ENCODE measurements around the gene TESPA1.

Gene TESPA1

DNA sequence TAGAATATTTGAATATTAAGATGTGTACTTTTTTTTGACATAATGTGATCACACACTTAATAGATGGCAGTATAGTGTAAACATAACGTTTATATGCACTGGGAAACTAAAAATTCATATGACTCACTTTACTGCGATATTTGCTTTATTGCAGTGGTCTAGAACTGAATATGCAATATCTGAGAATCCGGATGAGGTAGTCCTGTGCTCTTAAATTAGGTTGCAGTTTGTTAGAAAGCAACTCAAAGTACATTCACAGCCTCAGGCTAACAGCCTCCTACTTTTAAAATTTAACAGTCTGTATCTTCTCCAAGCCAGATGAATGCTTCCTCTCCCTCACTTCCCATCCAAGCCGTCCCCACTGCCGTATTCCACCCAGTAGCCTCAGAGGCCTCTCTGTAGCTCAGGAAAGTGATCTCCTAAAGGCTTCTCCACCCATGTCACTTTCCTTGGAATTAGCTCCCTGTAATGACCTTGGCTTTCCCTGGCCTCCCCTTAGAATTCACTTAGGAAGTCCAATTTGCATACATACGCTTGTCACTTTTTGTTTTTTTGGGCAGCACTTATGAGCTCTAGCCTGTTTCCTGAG, 43.7 kb downstream of the TESPA1 start:
- TF ChIP-seq, protein P1, sequence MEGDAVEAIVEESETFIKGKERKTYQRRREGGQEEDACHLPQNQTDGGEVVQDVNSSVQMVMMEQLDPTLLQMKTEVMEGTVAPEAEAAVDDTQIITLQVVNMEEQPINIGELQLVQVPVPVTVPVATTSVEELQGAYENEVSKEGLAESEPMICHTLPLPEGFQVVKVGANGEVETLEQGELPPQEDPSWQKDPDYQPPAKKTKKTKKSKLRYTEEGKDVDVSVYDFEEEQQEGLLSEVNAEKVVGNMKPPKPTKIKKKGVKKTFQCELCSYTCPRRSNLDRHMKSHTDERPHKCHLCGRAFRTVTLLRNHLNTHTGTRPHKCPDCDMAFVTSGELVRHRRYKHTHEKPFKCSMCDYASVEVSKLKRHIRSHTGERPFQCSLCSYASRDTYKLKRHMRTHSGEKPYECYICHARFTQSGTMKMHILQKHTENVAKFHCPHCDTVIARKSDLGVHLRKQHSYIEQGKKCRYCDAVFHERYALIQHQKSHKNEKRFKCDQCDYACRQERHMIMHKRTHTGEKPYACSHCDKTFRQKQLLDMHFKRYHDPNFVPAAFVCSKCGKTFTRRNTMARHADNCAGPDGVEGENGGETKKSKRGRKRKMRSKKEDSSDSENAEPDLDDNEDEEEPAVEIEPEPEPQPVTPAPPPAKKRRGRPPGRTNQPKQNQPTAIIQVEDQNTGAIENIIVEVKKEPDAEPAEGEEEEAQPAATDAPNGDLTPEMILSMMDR (IDR thresholded peaks at IDR 0.05; ENCODE audit: extremely low read depth, insufficient read depth, missing control alignments), result no peak
- DNase-seq (ENCODE audit: low spot score), result no peak
- in situ Hi-C loops (cut with MboI; ENCODE audit: low pct_unique_long_range_greater_than_20kb, low sequenced_read_pairs, unreplicated experiment), result no loop called here

DNA sequence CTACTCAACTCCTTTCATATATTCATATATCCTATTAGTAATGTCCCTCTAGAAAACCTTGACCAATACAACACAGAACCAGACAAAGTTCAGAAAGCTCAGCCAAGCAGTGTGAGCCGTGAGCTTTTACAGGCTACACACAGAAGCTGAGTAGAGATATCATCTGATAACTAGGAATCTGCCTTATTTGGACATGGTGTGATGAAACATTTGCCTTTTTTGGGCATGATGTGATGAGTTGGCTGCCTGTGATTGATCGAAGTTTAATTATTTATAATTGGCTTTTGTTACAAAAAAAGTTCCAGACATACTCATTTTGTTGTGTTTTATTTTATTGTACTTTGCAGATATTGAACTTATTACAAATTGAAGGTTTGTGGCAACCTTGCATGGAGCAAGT, 46.6 kb downstream of the TESPA1 start:
- TF ChIP-seq, protein P1 (IDR thresholded peaks at IDR 0.05; ENCODE audit: extremely low read depth, insufficient read depth, missing control alignments), result no peak
- no peak for DNase-seq (ENCODE audit: low spot score)
- in situ Hi-C loops (cut with MboI; ENCODE audit: low pct_unique_long_range_greater_than_20kb, low sequenced_read_pairs, unreplicated experiment), result loop anchor here (10.0 kb wide), 1 partner anchor 83 kb away; the partner anchor contains the start of gene MUCL1

DNA sequence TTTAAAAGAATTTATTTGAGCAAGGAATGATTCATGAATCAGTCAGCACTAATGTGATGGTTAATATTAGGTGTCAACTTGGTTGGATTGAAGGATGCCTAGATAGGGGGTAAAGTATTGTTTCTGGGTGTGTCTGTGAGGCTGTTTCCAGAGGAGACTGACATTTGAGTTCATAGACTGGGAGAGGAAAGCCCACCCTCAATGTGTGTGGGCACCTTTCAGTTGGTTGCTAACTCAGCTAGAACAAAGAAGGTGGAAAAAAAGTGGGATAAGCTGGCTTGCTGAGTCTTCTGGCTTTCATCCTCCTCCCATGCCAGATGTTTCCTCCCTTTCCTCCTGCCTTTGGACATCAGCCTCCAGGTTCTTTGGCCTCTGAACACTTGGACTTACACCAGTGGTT, 47.2 kb downstream of the TESPA1 start:
- TF ChIP-seq, protein P1 (IDR thresholded peaks at IDR 0.05; ENCODE audit: extremely low read depth, insufficient read depth, missing control alignments), result no peak
- in situ Hi-C loops (cut with MboI; ENCODE audit: low pct_unique_long_range_greater_than_20kb, low sequenced_read_pairs, unreplicated experiment), result loop anchor here (10.0 kb wide), 1 partner anchor 83 kb away; the partner anchor contains the start of gene MUCL1
- no peak for DNase-seq (ENCODE audit: low spot score)

DNA sequence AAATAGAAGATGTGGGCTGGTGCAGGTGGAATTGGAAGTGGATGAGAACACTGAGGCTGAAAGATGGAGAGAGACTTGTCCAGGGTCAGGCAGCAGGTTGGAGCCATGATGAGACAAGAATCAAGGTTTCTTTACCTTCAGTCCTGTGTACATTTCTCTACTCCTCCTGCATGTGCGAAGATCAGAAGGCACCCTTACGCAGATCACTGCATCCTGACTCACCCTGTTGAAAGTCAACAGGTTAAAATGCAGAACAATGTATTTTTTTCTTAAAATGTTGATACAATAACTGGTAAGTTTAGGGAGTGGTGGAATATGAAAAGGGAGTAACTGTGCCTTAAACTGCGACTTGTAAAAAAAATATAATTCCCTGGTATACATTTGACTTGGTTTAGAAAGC, 47.8 kb downstream of the TESPA1 start:
- in situ Hi-C loops (cut with MboI; ENCODE audit: low pct_unique_long_range_greater_than_20kb, low sequenced_read_pairs, unreplicated experiment), result loop anchor here (10.0 kb wide), 1 partner anchor 82 kb away; the partner anchor contains the start of gene MUCL1
- DNase-seq (ENCODE audit: low spot score), result no peak
- TF ChIP-seq, protein P1 (IDR thresholded peaks at IDR 0.05; ENCODE audit: extremely low read depth, insufficient read depth, missing control alignments), result no peak

DNA sequence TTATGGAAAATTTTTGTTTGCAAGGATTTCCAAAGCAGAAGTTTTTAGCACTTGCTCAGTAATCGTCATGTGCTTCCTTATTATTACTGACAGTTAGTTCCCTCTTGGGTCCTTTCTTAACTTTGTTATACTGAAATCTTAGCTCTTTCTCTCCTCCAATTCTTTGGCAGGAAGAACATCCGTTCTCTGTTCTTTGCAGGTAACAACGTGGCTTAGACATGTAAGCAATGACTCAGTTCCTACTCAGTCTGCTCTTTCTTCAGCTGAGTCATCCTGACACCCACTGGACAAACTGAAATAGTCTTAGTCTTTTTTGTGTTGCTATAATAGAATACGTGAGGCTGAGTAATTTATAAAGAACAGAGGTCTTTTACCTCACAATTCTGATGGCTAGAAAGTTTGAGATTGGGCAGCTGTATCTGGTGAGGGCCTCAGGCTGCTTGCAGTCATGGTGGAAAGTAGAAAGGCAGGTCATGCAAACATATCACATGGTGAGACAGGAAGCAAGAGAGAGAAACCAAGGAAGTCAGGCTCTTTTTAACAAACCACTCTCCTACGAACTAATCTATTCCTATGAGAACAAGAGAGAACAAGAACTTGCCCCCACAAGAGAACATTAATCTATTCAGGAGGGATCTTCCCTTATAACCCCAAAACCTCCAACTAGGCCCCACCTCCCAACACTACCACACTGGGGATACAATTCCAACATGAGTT, 49.2 kb downstream of the TESPA1 start:
- DNase-seq (ENCODE audit: low spot score), result peak; percentile 76
- TF ChIP-seq, protein P1 (IDR thresholded peaks at IDR 0.05; ENCODE audit: extremely low read depth, insufficient read depth, missing control alignments), result peak; percentile 33
- in situ Hi-C loops (cut with MboI; ENCODE audit: low pct_unique_long_range_greater_than_20kb, low sequenced_read_pairs, unreplicated experiment), result loop anchor here (10.0 kb wide), 1 partner anchor 81 kb away; the partner anchor contains the start of gene MUCL1

DNA sequence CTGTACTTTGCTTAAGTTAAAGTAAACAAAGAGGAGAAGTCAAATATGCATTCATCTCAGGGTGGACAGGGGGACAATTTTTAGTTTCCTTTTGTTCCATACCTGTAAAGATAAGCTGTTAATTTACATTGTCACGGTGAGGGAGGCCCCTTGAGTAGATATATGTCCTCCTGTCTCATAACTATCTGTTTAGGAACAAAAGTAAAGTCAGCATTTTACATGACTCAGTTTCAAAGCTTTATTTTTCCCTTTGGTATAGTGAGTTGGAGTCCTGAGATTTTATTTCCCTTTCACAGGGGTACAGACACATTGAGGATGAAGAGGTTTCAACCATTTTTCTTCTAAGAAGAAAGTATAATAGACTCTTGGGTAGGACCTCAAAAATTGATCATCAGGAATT, 50.1 kb downstream of the TESPA1 start:
- TF ChIP-seq, protein P1 (IDR thresholded peaks at IDR 0.05; ENCODE audit: extremely low read depth, insufficient read depth, missing control alignments), result no peak
- in situ Hi-C loops (cut with MboI; ENCODE audit: low pct_unique_long_range_greater_than_20kb, low sequenced_read_pairs, unreplicated experiment), result loop anchor here (10.0 kb wide), 1 partner anchor 80 kb away; the partner anchor contains the start of gene MUCL1
- DNase-seq (ENCODE audit: low spot score), result no peak

Data from GM13977 (cell line).